ENCODE data around the gene RNF114. TPM values are rescaled to one million over a fixed set of nuclear protein-coding genes. Genes with fewer than 3 reads are reported as not detected.
"Not testable (repeated sequence)": the region's sequence is repeated elsewhere in the genome, so short reads cannot be mapped to it uniquely, and the experiment has no call there.

RNF114 gene
- total and polyA plus RNA-seq, 2 donors (not counting 1 experiment from before 2014, with no cell fraction given) = 65.2 to 70.2 TPM

DNA sequence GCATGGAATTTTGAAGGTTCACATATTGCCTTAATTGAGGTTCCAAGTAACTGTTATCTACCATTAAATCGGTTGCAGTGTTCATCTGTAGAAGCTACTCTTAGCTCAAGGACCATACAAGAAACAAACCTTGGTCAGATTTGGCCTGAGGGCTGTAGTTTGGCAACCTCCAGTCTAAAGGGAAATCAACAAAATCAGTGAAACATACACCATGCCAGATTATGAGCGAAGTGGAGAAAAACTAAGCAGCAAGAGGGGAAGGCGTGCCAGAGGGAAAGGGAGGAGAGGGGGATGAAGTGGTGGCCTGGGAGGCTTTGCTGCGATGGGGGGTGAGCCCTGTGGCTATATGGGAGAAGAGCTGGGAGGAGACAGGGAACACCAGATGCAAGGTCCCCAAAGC lies 37.8 kb downstream of the RNF114 start:
- Histone ChIP-seq H2AFZ (ENCODE audit: low read length) (no peak overlapping the region), H3K27me3 (ENCODE audit: control insufficient read depth, insufficient read depth, low read length) (no peaks in the 10 kb centered on the region), H3K4me3 (replicated peaks in 1 of 4; ENCODE audit: control extremely low read depth in 1 of 4, insufficient read depth in 1 of 4, low read depth in 3 of 4, low read length in 4 of 4) (no peak overlapping the region), H3K9ac (ENCODE audit: insufficient read depth, low read length) (no peak overlapping the region), H3K9me3 (ENCODE audit: control insufficient read depth, insufficient read depth, low read depth, low read length) (no peaks in the 10 kb centered on the region), H3K79me2 (ENCODE audit: control insufficient read depth, insufficient read depth, low read length) (no peaks in the 10 kb centered on the region), H3K4me2 (ENCODE audit: extremely low read depth, insufficient read depth, low read length) (no peak overlapping the region), H4K20me1 (ENCODE audit: control insufficient read depth, extremely low read depth, insufficient read depth, low read length) (no peaks in the 10 kb centered on the region), H3K27ac (ENCODE audit: insufficient read depth, low read length) (no peak overlapping the region), H3K36me3 (ENCODE audit: control insufficient read depth, insufficient read depth, low read length) (no peaks in the 10 kb centered on the region), H3K4me1 (ENCODE audit: control insufficient read depth, extremely low read depth, insufficient read depth, low read length) (no peaks in the 10 kb centered on the region)
- no peak for DNase-seq (ENCODE audit: low read depth in 2 of 2)
- TF ChIP-seq CTCF (conservative IDR thresholded peaks at IDR 0.05 in 1 of 2, IDR thresholded peaks at IDR 0.05 in 1 of 2; ENCODE audit: low read depth in 1 of 2, low read length in 2 of 2) (no peak), EZH2 (IDR thresholded peaks at IDR 0.05; ENCODE audit: low read length, missing control alignments) (no peak)

- H4K20me1 ChIP-seq (ENCODE audit: control insufficient read depth, extremely low read depth, insufficient read depth, low read length) = no peaks in the 10 kb centered on the region
Observed at GRCh38 chr20:49976542-49976941, 40.3 kb downstream of the RNF114 start.

DNA sequence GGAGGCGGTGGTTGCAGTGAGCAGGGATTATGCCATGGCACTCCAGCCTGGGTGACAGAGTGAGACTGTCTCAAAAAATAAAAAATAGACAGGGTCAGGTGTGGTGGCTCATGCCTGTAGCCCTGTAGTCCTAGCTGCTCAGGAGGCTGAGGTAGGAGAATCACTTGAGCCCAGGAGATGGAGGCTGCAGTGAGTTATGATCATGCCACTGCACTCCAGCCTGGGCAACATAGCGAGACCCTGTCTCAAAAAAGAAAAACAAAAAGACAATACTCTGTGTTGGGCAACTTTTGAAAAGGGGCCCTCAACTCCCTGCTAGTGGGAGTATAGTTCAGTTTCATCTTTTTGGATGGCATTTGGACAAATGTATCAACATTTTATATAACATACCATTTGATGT lies 41.5 kb downstream of the RNF114 start:
- H3K4me2 ChIP-seq (ENCODE audit: extremely low read depth, insufficient read depth, low read length); H3K27me3 ChIP-seq (ENCODE audit: control insufficient read depth, insufficient read depth, low read length); H4K20me1 ChIP-seq (ENCODE audit: control insufficient read depth, extremely low read depth, insufficient read depth, low read length); H3K9ac ChIP-seq (ENCODE audit: insufficient read depth, low read length); H3K4me1 ChIP-seq (ENCODE audit: control insufficient read depth, extremely low read depth, insufficient read depth, low read length); H2AFZ ChIP-seq (ENCODE audit: low read length); H3K36me3 ChIP-seq (ENCODE audit: control insufficient read depth, insufficient read depth, low read length); H3K27ac ChIP-seq (ENCODE audit: insufficient read depth, low read length); DNase-seq (ENCODE audit: low read depth in 2 of 2); H3K4me3 ChIP-seq (replicated peaks in 1 of 4; ENCODE audit: control extremely low read depth in 1 of 4, insufficient read depth in 1 of 4, low read depth in 3 of 4, low read length in 4 of 4); H3K9me3 ChIP-seq (ENCODE audit: control insufficient read depth, insufficient read depth, low read depth, low read length); H3K79me2 ChIP-seq (ENCODE audit: control insufficient read depth, insufficient read depth, low read length): not testable (repeated sequence)

More at GRCh38 chr20:49976542-49976941, 40.3 kb downstream of the RNF114 start:
- Histone ChIP-seq H3K9ac (ENCODE audit: insufficient read depth, low read length) (no peak overlapping the region), H3K4me3 (replicated peaks in 1 of 4; ENCODE audit: control extremely low read depth in 1 of 4, insufficient read depth in 1 of 4, low read depth in 3 of 4, low read length in 4 of 4) (no peak overlapping the region), H3K9me3 (ENCODE audit: control insufficient read depth, insufficient read depth, low read depth, low read length) (no peaks in the 10 kb centered on the region), H3K36me3 (ENCODE audit: control insufficient read depth, insufficient read depth, low read length) (no peaks in the 10 kb centered on the region), H3K4me1 (ENCODE audit: control insufficient read depth, extremely low read depth, insufficient read depth, low read length) (no peaks in the 10 kb centered on the region), H2AFZ (ENCODE audit: low read length) (no peak overlapping the region), H3K4me2 (ENCODE audit: extremely low read depth, insufficient read depth, low read length) (no peak overlapping the region), H3K27ac (ENCODE audit: insufficient read depth, low read length) (no peak overlapping the region), H3K27me3 (ENCODE audit: control insufficient read depth, insufficient read depth, low read length) (no peaks in the 10 kb centered on the region), H3K79me2 (ENCODE audit: control insufficient read depth, insufficient read depth, low read length) (no peaks in the 10 kb centered on the region)
- peak in 1 of 2 donors; percentile 37 for DNase-seq (ENCODE audit: low read depth in 2 of 2)
- TF ChIP-seq EZH2 (IDR thresholded peaks at IDR 0.05; ENCODE audit: low read length, missing control alignments) (no peak), CTCF (conservative IDR thresholded peaks at IDR 0.05 in 1 of 2, IDR thresholded peaks at IDR 0.05 in 1 of 2; ENCODE audit: low read depth in 1 of 2, low read length in 2 of 2) (no peak)
